Suprapubic skin (tissue), 4 donors: Measurements from ENCODE around the gene CST2. TPM values are rescaled to one million over a fixed set of nuclear protein-coding genes. Genes with fewer than 3 reads are reported as not detected.
"Not testable (repeated sequence)": the region's sequence is repeated elsewhere in the genome, so short reads cannot be mapped to it uniquely, and the experiment has no call there.

Experiments used
- DNase-seq, 2 donors: peaks; one replicate each; pipeline ENCODE4 v3.0.0-alpha.2; 2019; ENCODE audit warnings: low spot score in 2 of 2
- H3K27ac ChIP-seq: fragments of 200-600 bp; sonication (generic); one replicate; pipeline ENCODE4 v1.5.1; 2019
- H3K27me3 ChIP-seq: fragments of 200-600 bp; sonication (generic); one replicate; pipeline ENCODE4 v1.5.1; 2019
- H3K36me3 ChIP-seq: fragments of 200-600 bp; sonication (generic); one replicate; pipeline ENCODE4 v1.5.1; 2019
- H3K4me1 ChIP-seq: fragments of 200-600 bp; sonication (generic); one replicate; pipeline ENCODE4 v1.5.1; 2019
- H3K4me3 ChIP-seq: fragments of 200-600 bp; sonication (generic); one replicate; pipeline ENCODE4 v1.5.1; 2019; ENCODE audit warnings: mild to moderate bottlenecking
- H3K9me3 ChIP-seq: fragments of 200-600 bp; sonication (generic); one replicate; pipeline ENCODE4 v1.5.1; 2019
- EP300 ChIP-seq: sonication (generic); formaldehyde crosslinking; IDR thresholded peaks from one replicate; pipeline ENCODE4 v1.6.1; 2017; ENCODE audit warnings: antibody characterized with exemption
- POLR2A ChIP-seq, 2 donors: fragments of 450-650 bp; IDR thresholded peaks; one replicate each; pipeline ENCODE4 v1.6.1; 2017; ENCODE audit warnings: antibody characterized with exemption in 2 of 2, mild to moderate bottlenecking in 2 of 2, moderate library complexity in 2 of 2
- POLR2AphosphoS5 ChIP-seq, 3 donors: sonication (generic); formaldehyde crosslinking; IDR thresholded peaks; one replicate each; pipeline ENCODE4 v1.6.1; 2017; ENCODE audit warnings: antibody characterized with exemption in 3 of 3
- WGBS: methylation state at CpG from one replicate; pipeline ENCODE4 v1.1.5; 2018; 5-methylcytosine and 5-hydroxymethylcytosine counted together
- total RNA-seq, 4 donors: library from RNA; depleted of rRNA; stranded (reverse); fragments of >200 nt; gene quantifications; one replicate each; pipeline ENCODE4 v1.1.0, GENCODE V29; 2016
- TF ChIP-seq, protein P1 (sequence below), 2 donors: fragments of 200-600 bp in 1 of 2; fragments of 450-650 bp in 1 of 2; sonication (generic) in 1 of 2; IDR thresholded peaks; one replicate each; pipeline ENCODE4 v1.5.1; 2016 to 2019; ENCODE audit warnings: antibody characterized with exemption in 2 of 2, mild to moderate bottlenecking in 1 of 2, moderate library complexity in 1 of 2

Gene CST2
- total RNA-seq, 4 donors from 2014 or later, result 1.1 to 2.2 TPM; not detected in 2

- Histone ChIP-seq H3K9me3 (no peaks in the 10 kb centered on the region), H3K27me3 (peaks cover 3% of the 10 kb centered on the region), H3K36me3 (no peaks in the 10 kb centered on the region), H3K4me3 (no peak overlapping the region), H3K4me1 (no peaks in the 10 kb centered on the region), H3K27ac (no peak overlapping the region)
- TF ChIP-seq POLR2AphosphoS5 (IDR thresholded peaks at IDR 0.05), result no peak
- TF ChIP-seq EP300, result peak; percentile 65
- no peak for TF ChIP-seq POLR2A (IDR thresholded peaks at IDR 0.05)
- TF ChIP-seq, protein P1, sequence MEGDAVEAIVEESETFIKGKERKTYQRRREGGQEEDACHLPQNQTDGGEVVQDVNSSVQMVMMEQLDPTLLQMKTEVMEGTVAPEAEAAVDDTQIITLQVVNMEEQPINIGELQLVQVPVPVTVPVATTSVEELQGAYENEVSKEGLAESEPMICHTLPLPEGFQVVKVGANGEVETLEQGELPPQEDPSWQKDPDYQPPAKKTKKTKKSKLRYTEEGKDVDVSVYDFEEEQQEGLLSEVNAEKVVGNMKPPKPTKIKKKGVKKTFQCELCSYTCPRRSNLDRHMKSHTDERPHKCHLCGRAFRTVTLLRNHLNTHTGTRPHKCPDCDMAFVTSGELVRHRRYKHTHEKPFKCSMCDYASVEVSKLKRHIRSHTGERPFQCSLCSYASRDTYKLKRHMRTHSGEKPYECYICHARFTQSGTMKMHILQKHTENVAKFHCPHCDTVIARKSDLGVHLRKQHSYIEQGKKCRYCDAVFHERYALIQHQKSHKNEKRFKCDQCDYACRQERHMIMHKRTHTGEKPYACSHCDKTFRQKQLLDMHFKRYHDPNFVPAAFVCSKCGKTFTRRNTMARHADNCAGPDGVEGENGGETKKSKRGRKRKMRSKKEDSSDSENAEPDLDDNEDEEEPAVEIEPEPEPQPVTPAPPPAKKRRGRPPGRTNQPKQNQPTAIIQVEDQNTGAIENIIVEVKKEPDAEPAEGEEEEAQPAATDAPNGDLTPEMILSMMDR (IDR thresholded peaks at IDR 0.05), result no peak
- DNase-seq, result no peak
- WGBS, result 43% methylated on average over 1 of the region's 2 CpGs
Observed at GRCh38 chr20:23823621-23824324, 2.8 kb downstream of the CST2 start.

- H3K27me3 ChIP-seq, result peaks cover 3% of the 10 kb centered on the region
- no peak overlapping the region for H3K4me3 ChIP-seq
- no peak overlapping the region for H3K27ac ChIP-seq
- no peak for DNase-seq
- no peaks in the 10 kb centered on the region for H3K4me1 ChIP-seq
- H3K9me3 ChIP-seq, result no peaks in the 10 kb centered on the region
- TF ChIP-seq POLR2AphosphoS5 (IDR thresholded peaks at IDR 0.05), result no peak
- TF ChIP-seq, protein P1 (IDR thresholded peaks at IDR 0.05), result no peak
- no peak for TF ChIP-seq POLR2A (IDR thresholded peaks at IDR 0.05)
- no peak for TF ChIP-seq EP300
- H3K36me3 ChIP-seq, result no peaks in the 10 kb centered on the region
- 58% methylated on average over 4 of the region's 5 CpGs for WGBS
Observed at GRCh38 chr20:23823111-23823510, 3.4 kb downstream of the CST2 start.

- H3K9me3 ChIP-seq, result no peaks in the 10 kb centered on the region
- DNase-seq, result no peak
- no peaks in the 10 kb centered on the region for H3K36me3 ChIP-seq
- peaks cover 3% of the 10 kb centered on the region for H3K27me3 ChIP-seq
- TF ChIP-seq, protein P1 (IDR thresholded peaks at IDR 0.05), result no peak
- TF ChIP-seq POLR2AphosphoS5 (IDR thresholded peaks at IDR 0.05) (no peak), EP300 (no peak), POLR2A (IDR thresholded peaks at IDR 0.05) (no peak)
- no peak overlapping the region for H3K27ac ChIP-seq
- no peak overlapping the region for H3K4me3 ChIP-seq
- no peaks in the 10 kb centered on the region for H3K4me1 ChIP-seq
- 56% methylated on average over 2 of the region's 2 CpGs for WGBS
Observed at GRCh38 chr20:23820493-23820892, 6.0 kb downstream of the CST2 start.

- H3K4me1 ChIP-seq, H3K27me3 ChIP-seq, H3K4me3 ChIP-seq, DNase-seq, H3K27ac ChIP-seq, H3K36me3 ChIP-seq, H3K9me3 ChIP-seq: not testable (repeated sequence)
- 100% methylated on average over 1 of the region's 1 CpG for WGBS
Observed at GRCh38 chr20:23811559-23811958, 15.0 kb downstream of the CST2 start.

DNA sequence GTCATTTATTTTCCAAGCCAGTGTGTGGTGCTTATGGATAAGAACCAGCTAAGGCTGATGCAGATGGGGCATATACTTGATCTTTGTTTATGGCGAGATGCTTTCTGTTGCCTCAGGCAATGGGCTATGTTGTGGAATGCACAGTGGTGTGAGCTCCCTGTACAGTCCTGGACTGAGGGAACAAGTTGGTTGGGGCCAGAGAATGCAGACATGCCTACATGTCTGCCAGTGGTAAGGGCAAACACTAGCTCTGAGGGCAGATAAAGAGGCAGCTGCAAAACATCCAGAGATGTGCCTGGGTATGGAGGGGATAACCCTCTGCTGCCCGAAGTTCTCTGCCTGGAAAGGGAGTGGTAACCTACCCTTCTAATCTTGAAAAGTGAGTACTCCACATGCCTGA lies 16.2 kb downstream of the CST2 start:
- 86% methylated on average over 1 of the region's 2 CpGs for WGBS
- H3K4me1 ChIP-seq, H3K4me3 ChIP-seq, H3K9me3 ChIP-seq, DNase-seq, H3K36me3 ChIP-seq, H3K27me3 ChIP-seq, H3K27ac ChIP-seq: not testable (repeated sequence)

GRCh38 chr20:23800865-23801264 lies 25.7 kb downstream of the CST2 start:
- 94% methylated on average over 3 of the region's 3 CpGs for WGBS
- Histone ChIP-seq H3K9me3 (no peaks in the 10 kb centered on the region), H3K4me3 (no peak overlapping the region), H3K4me1 (no peaks in the 10 kb centered on the region), H3K27me3 (no peaks in the 10 kb centered on the region), H3K27ac (no peak overlapping the region), H3K36me3 (no peaks in the 10 kb centered on the region)
- DNase-seq, result no peak
- TF ChIP-seq EP300 (no peak), POLR2AphosphoS5 (IDR thresholded peaks at IDR 0.05) (no peak), POLR2A (IDR thresholded peaks at IDR 0.05) (no peak)
- TF ChIP-seq, protein P1 (IDR thresholded peaks at IDR 0.05), result no peak
